Subcutaneous adipose tissue (tissue), 4 donors: ENCODE data around the gene SPIN1. TPM values are rescaled to one million over a fixed set of nuclear protein-coding genes. Genes with fewer than 3 reads are reported as not detected.

Experiments used
- CTCF ChIP-seq: fragments of 450-650 bp; IDR thresholded peaks from one replicate; pipeline ENCODE4 v1.5.1; 2016; ENCODE audit warnings: low read depth, mild to moderate bottlenecking, control low read depth, antibody characterized with exemption, moderate library complexity
- total RNA-seq, 4 donors: library from RNA; depleted of rRNA; stranded (reverse); fragments of >200 nt; gene quantifications; one replicate each; pipeline ENCODE4 v1.1.0, GENCODE V29; 2016

Gene SPIN1
- total RNA-seq, 4 donors from 2014 or later, result 55.5 to 67.1 (median 60.4) TPM

- no peak for TF ChIP-seq CTCF
Measured at GRCh38 chr9:88391921-88392320, 3.7 kb downstream of the SPIN1 start.

- no peak for TF ChIP-seq CTCF
Measured at GRCh38 chr9:88392549-88392948, 4.3 kb downstream of the SPIN1 start.

GRCh38 chr9:88396836-88397577 is 8.8 kb downstream of the SPIN1 start:
- no peak for TF ChIP-seq CTCF

DNA sequence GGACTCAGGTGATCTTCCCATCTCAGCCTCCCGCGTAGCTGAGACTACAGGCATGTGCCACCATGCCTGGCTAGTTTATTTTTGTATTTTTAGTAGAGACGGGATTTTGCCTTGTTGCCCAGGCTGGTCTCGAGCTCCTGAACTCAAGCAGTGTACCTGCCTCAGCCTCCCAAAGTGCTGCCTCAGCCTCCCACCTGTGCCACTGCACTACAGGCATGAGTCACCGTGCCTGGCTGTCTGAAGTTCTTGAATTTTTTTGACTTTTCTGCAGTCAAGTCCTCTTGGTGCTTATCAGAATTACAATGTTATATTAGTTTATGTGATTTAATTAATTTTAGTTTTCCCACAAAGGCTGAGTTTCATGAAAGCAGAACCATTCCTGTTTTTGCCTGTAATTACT is 9.8 kb downstream of the SPIN1 start:
- no peak for TF ChIP-seq CTCF

DNA sequence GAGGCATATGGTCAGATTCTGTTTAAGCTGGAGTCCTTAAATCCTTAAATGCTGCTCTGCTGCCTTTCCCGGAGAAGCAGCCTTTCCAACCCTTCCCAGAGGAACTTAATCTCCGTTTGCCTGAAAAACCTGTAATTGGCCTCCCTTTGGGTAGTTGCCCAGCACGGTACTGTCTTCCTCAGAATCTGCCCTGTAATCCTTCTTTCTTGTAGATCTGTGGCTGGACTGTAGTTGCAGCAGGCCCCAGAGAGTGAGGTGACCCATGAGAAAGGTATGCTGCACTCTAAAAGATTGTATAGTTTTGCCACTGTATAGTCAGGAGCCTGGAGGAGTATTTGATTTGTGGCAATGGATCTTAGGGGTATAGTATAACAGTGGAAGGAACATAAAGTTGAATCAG is 11.7 kb downstream of the SPIN1 start:
- TF ChIP-seq CTCF, result no peak

DNA sequence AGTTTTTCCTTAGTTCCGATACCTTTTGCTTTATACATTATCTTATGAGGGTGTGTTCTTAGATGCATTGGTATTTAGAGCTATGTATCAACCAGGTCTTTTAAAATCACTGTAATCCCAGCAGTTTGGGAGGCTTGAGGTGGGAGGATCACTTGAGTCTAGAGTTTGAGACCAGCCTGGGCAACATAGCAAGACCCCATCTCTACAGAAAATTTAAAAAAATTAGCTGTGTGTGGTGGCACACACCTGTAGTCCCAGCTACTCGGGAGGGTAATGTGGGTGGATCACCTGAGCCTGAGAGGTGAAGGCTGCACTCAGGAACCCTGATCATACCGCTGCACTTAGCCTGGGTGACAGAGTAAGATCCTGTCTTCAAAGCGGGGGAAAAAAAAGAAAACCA is 15.1 kb downstream of the SPIN1 start:
- no peak for TF ChIP-seq CTCF

DNA sequence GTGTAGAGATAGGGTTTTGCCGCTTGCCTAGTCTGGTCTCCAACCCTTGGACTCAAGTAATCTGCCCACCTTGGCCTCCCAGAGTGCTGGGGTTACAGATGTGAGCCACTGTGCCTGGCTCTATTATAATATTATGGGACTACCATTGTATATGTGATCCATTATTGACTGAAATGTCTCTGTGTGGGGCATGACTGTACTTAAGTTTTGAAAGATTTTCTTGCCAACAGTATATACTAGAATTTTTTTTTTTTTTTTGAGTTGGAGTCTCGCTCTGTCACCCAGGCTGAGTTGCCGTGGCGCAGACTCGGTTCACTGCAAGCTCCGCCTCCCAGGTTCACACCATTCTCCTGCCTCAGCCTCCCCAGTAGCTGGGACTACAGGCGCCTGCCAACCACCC is 17.8 kb downstream of the SPIN1 start:
- no peak for TF ChIP-seq CTCF
